ENCODE data around the gene FBXO34. TPM values are rescaled to one million over a fixed set of nuclear protein-coding genes. Genes with fewer than 3 reads are reported as not detected.

The FBXO34 gene
- total RNA-seq, 4 donors from 2014 or later = 26.2 to 55.9 (median 40.7) TPM

DNA sequence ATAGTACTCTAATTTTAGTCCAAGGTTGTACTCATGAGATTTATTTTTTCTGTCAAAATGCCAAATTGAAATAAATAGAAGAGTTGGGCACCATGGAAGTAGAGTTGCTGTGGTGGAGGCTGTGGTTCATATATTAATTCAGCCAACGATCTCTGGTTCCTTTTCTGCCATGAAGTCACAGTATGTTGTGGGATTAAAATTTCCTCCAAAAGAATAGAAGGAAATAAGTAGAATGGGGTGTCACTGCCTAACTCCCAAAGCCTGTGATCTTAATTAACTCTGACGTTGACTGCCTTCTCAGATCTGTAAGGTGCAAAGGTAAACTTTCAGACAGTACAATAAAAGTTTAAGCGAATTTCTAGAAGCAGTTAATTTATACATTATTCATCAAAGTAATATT is 37.6 kb upstream of the FBXO34 start:
- no peak overlapping the region for H3K27ac ChIP-seq
- H3K4me3 ChIP-seq = no peak overlapping the region
- no peak for DNase-seq
- no peaks in the 10 kb centered on the region for H3K36me3 ChIP-seq
- in situ Hi-C loops (cut with MboI; ENCODE audit: low sequenced_read_pairs in 4 of 4) (loop anchor here in 1 of 4 donors (25.0 kb wide), 1 partner anchor 1229 kb away; no protein-coding TSS in a partner anchor), intact Hi-C loops (cut with DNase I; ENCODE audit: low total_unique reads) (no loop called here)
- no peak for ATAC-seq
- H3K9me3 ChIP-seq = no peaks in the 10 kb centered on the region
- TF ChIP-seq, protein P1, sequence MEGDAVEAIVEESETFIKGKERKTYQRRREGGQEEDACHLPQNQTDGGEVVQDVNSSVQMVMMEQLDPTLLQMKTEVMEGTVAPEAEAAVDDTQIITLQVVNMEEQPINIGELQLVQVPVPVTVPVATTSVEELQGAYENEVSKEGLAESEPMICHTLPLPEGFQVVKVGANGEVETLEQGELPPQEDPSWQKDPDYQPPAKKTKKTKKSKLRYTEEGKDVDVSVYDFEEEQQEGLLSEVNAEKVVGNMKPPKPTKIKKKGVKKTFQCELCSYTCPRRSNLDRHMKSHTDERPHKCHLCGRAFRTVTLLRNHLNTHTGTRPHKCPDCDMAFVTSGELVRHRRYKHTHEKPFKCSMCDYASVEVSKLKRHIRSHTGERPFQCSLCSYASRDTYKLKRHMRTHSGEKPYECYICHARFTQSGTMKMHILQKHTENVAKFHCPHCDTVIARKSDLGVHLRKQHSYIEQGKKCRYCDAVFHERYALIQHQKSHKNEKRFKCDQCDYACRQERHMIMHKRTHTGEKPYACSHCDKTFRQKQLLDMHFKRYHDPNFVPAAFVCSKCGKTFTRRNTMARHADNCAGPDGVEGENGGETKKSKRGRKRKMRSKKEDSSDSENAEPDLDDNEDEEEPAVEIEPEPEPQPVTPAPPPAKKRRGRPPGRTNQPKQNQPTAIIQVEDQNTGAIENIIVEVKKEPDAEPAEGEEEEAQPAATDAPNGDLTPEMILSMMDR (IDR thresholded peaks at IDR 0.05 in 4 of 5, conservative IDR thresholded peaks at IDR 0.05 in 1 of 5) = no peak
- TF ChIP-seq POLR2A (IDR thresholded peaks at IDR 0.05) = no peak
- no peaks in the 10 kb centered on the region for H3K27me3 ChIP-seq
- peaks cover 0 to 9% of the 10 kb centered on the region in 2 donors for H3K4me1 ChIP-seq

DNA sequence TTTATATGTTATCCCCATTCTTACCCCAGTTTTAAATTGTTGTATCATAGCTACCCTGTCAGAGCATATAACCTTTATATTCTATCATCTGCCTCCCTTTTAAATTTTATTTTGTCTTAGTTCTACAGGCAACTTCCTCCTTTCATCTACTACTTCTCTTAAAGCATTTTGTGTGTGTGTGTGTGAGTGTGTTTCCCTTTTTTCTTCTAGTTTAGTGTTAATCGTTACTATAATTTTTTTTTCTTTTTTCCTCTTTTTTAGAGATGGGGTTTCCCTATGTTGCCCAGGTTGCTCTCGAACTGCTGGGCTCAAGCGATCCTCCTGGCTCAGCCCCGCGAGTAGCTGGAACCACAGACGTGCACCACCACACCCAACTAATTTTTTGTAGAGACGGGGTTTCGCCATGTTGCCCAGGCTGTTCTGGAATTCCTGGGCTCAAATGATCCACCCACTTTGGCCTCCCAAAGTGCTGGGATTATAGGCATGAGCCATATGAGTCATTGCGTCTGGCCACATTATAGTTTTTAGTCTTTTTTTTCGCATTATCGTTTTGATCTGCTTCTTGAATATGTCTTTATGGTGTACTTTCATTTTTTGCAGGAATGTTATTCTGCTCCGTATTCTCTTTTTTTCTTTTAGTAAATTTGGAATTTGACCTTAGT is 33.1 kb upstream of the FBXO34 start:
- H3K27me3 ChIP-seq = peaks cover 0 to 9% (median 4%) of the 10 kb centered on the region in 3 donors
- H3K36me3 ChIP-seq = no peaks in the 10 kb centered on the region
- intact Hi-C loops (cut with DNase I; ENCODE audit: low total_unique reads) = no loop called here
- ATAC-seq (no peak), DNase-seq (no peak)
- TF ChIP-seq POLR2A (IDR thresholded peaks at IDR 0.05) = no peak
- TF ChIP-seq, protein P1 (IDR thresholded peaks at IDR 0.05 in 4 of 5, conservative IDR thresholded peaks at IDR 0.05 in 1 of 5) = no peak
- peaks cover 0 to 8% of the 10 kb centered on the region in 2 donors for H3K4me1 ChIP-seq
- no peaks in the 10 kb centered on the region for H3K9me3 ChIP-seq
- in situ Hi-C loops (cut with MboI; ENCODE audit: low sequenced_read_pairs in 4 of 4) = loop anchor here in 1 of 4 donors (25.0 kb wide), 1 partner anchor 1224 kb away; no protein-coding TSS in a partner anchor
- no peak overlapping the region for H3K4me3 ChIP-seq
- H3K27ac ChIP-seq = no peak overlapping the region

DNA sequence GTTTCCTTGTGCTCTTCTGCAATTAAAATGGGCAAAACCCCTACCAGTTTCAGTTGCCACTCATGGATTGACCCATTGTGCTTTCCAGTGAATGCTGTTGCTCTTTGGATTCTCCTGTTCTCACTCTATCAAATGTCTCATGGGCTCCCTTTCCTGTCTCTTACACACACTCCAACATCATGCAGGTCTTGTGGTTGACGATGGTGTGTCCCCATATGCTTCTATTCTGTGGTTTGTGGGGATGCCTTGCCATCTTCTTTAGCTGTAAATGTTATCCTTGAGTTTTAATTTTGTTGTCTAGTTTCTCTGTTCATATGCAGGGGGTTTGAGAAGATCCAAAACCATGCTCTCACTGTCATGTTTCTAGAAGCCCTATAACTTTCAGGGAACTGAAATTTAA is 31.9 kb upstream of the FBXO34 start:
- no peaks in the 10 kb centered on the region for H3K36me3 ChIP-seq
- H3K4me1 ChIP-seq = no peaks in the 10 kb centered on the region
- DNase-seq = no peak
- ATAC-seq = no peak
- in situ Hi-C loops (cut with MboI; ENCODE audit: low sequenced_read_pairs in 4 of 4) (loop anchor here in 1 of 4 donors (25.0 kb wide), 1 partner anchor 1223 kb away; no protein-coding TSS in a partner anchor), intact Hi-C loops (cut with DNase I; ENCODE audit: low total_unique reads) (no loop called here)
- TF ChIP-seq POLR2A (IDR thresholded peaks at IDR 0.05) = no peak
- TF ChIP-seq, protein P1 (IDR thresholded peaks at IDR 0.05 in 4 of 5, conservative IDR thresholded peaks at IDR 0.05 in 1 of 5) = no peak
- no peaks in the 10 kb centered on the region for H3K9me3 ChIP-seq
- H3K27ac ChIP-seq = no peak overlapping the region
- no peak overlapping the region for H3K4me3 ChIP-seq
- H3K27me3 ChIP-seq = peaks cover 0 to 9% (median 4%) of the 10 kb centered on the region in 3 donors

DNA sequence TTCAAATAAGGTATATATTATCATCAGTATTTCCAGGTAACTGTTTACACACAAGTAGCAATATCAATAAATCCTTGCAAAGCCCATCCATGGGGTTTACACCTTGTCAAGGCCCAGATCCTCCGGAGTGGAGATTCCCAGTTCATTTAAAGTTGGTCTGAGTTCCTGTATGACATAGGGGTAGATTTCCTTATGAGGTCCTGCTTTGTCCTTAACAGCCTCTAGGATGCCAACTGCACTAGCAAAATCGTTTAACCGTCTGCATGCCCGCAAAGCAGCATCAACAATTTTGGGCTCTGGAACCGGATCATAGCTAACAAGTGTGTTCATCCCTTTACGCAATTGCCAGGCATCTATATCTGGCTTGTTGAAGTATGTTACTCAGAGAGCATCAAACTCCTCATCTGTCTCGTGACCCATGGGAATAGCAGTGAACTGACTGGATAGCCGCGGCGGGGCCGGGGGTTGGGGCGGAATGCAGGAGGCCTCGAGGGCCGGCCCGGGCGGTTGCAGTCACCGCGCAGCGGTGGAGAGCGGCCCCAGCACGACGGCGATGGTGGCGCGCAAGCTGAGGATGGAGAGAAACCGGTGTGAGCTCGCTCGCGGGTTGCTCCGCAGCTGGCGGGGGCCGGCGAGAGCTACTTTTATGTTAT is 30.6 kb upstream of the FBXO34 start:
- ATAC-seq (peak in 1 of 2 donors; percentile 32), DNase-seq (peak; percentile 3 to 13)
- no peak for TF ChIP-seq POLR2A (IDR thresholded peaks at IDR 0.05)
- TF ChIP-seq, protein P1 (IDR thresholded peaks at IDR 0.05 in 4 of 5, conservative IDR thresholded peaks at IDR 0.05 in 1 of 5) = no peak
- Histone ChIP-seq H3K4me1 (no peaks in the 10 kb centered on the region), H3K27me3 (peaks cover 0 to 9% (median 4%) of the 10 kb centered on the region in 3 donors), H3K27ac (peak overlapping the region in 2 of 4 donors; percentile 41 to 55), H3K36me3 (no peaks in the 10 kb centered on the region), H3K4me3 (no peak overlapping the region), H3K9me3 (no peaks in the 10 kb centered on the region)
- in situ Hi-C loops (cut with MboI; ENCODE audit: low sequenced_read_pairs in 4 of 4) (loop anchor here in 1 of 4 donors (25.0 kb wide), 1 partner anchor 1222 kb away; no protein-coding TSS in a partner anchor), intact Hi-C loops (cut with DNase I; ENCODE audit: low total_unique reads) (no loop called here)
